DOHH2 (cell line): ENCODE data around the gene LAMA5.

Experiments
- EZH2phosphoT487 ChIP-seq: fragments of 200-600 bp; sonication (generic); IDR thresholded peaks from 2 replicates; pipeline ENCODE4 v1.6.1; 2017; ENCODE audit warnings: borderline replicate concordance, mild to moderate bottlenecking, antibody characterized with exemption, low read length, moderate library complexity, mixed read lengths
- TF ChIP-seq, protein P1 (sequence below): fragments of 200-600 bp; sonication (generic); IDR thresholded peaks from one replicate; pipeline ENCODE4 v1.5.1; 2014; ENCODE audit warnings: antibody characterized with exemption, mild to moderate bottlenecking, low read depth, low read length; ENCODE audit not compliant: poor library complexity, severe bottlenecking

DNA sequence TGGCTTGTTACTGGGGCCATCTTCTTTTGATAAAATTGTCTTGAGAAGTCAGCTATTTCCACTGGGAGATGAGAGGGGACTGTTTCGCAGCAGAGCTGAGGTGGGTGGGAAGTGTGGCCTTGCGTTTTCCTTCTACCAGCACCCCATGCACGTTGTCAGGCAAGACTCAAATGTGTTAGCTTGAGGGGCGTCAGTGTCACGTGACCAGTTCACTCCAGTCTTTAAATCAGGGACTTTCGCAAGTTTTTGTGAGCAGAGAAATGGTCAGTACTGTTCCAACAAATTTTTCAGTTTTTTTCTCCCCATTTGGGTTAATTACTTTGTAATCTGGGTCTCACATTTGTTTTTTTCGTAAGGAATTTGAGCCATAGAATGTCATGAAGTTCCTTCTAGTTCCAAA, 85.0 kb downstream of the LAMA5 start:
- TF ChIP-seq, protein P1, sequence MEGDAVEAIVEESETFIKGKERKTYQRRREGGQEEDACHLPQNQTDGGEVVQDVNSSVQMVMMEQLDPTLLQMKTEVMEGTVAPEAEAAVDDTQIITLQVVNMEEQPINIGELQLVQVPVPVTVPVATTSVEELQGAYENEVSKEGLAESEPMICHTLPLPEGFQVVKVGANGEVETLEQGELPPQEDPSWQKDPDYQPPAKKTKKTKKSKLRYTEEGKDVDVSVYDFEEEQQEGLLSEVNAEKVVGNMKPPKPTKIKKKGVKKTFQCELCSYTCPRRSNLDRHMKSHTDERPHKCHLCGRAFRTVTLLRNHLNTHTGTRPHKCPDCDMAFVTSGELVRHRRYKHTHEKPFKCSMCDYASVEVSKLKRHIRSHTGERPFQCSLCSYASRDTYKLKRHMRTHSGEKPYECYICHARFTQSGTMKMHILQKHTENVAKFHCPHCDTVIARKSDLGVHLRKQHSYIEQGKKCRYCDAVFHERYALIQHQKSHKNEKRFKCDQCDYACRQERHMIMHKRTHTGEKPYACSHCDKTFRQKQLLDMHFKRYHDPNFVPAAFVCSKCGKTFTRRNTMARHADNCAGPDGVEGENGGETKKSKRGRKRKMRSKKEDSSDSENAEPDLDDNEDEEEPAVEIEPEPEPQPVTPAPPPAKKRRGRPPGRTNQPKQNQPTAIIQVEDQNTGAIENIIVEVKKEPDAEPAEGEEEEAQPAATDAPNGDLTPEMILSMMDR = no peak
- no peak for TF ChIP-seq EZH2phosphoT487
